OCI-LY7 (cell line): ENCODE results near the gene SEMA7A. TPM values are rescaled to one million over a fixed set of nuclear protein-coding genes. Genes with fewer than 3 reads are reported as not detected.

ENCODE experiments used
- BruUV-seq: library from RNA; stranded (reverse); fragments of 400-500 nt; replicated peaks from 2 replicates; lab custom pipeline; 2021; lab: Mats Ljungman, UMichigan
- CTCF ChIA-PET: fragments of 300-600 bp; sonication (Branson Sonifier 250); formaldehyde crosslinking; loops from one replicate; lab custom pipeline; 2022; ENCODE audit warnings: antibody characterized with exemption; ENCODE audit not compliant: unreplicated experiment; lab: Charles Lee
- POLR2A ChIA-PET: fragments of 300-600 bp; sonication (Branson Sonifier 250); formaldehyde crosslinking; loops from one replicate; lab custom pipeline; 2022; ENCODE audit warnings: antibody characterized with exemption; lab: Charles Lee
- DNase-seq: peaks from one replicate; pipeline ENCODE4 v3.0.0-alpha.2; 2015; ENCODE audit warnings: low spot score
- H2AFZ ChIP-seq: fragments of 200-600 bp; sonication (generic), shearing (Covaris generic); 2 replicates; pipeline ENCODE4 v1.6.1; 2014; ENCODE audit warnings: mild to moderate bottlenecking, antibody characterized with exemption, low read length, moderate library complexity
- H3K27ac ChIP-seq: fragments of 200-600 bp; sonication (generic); 2 replicates; pipeline ENCODE4 v1.5.1; 2014; ENCODE audit warnings: mixed run types, low read depth, mild to moderate bottlenecking, moderate library complexity, low read length, inconsistent platforms; ENCODE audit not compliant: poor library complexity, severe bottlenecking
- H3K36me3 ChIP-seq: fragments of 200-600 bp; sonication (generic); 2 replicates; pipeline ENCODE4 v1.6.1; 2014; ENCODE audit warnings: mild to moderate bottlenecking, antibody characterized with exemption, low read length, moderate library complexity, mixed read lengths; ENCODE audit not compliant: insufficient read depth
- H3K4me1 ChIP-seq: fragments of 200-600 bp; sonication (generic); 2 replicates; pipeline ENCODE4 v1.5.1; 2014; ENCODE audit warnings: mild to moderate bottlenecking, low read length; ENCODE audit not compliant: insufficient read depth, poor library complexity, severe bottlenecking
- H3K4me2 ChIP-seq: fragments of 200-600 bp; sonication (generic); 2 replicates; pipeline ENCODE4 v1.6.1; 2014; ENCODE audit warnings: mild to moderate bottlenecking, low read length
- H3K4me3 ChIP-seq: fragments of 200-600 bp; sonication (generic); 2 replicates; pipeline ENCODE4 v1.5.1; 2014; ENCODE audit warnings: mild to moderate bottlenecking, low read depth, low read length; ENCODE audit not compliant: poor library complexity, severe bottlenecking
- H3K79me2 ChIP-seq: fragments of 200-600 bp; sonication (generic); 2 replicates; pipeline ENCODE4 v1.6.1; 2016; ENCODE audit warnings: low read depth, mild to moderate bottlenecking, low read length, moderate library complexity, mixed read lengths; ENCODE audit not compliant: insufficient read depth
- H3K9me2 ChIP-seq: fragments of 200-600 bp; sonication (generic); 2 replicates; pipeline ENCODE4 v1.6.1; 2016; ENCODE audit warnings: mild to moderate bottlenecking, low read length, mixed read lengths; ENCODE audit not compliant: insufficient read depth
- H3K9me3 ChIP-seq: fragments of 200-600 bp; sonication (generic); 2 replicates; pipeline ENCODE4 v1.6.1; 2014; ENCODE audit warnings: mild to moderate bottlenecking, mixed run types, low read length, mixed read lengths
- H4K20me1 ChIP-seq: fragments of 200-600 bp; sonication (generic); 2 replicates; pipeline ENCODE4 v1.6.1; 2014; ENCODE audit warnings: mild to moderate bottlenecking, antibody characterized with exemption, low read length, moderate library complexity, mixed read lengths; ENCODE audit not compliant: insufficient read depth
- CTCF ChIP-seq: fragments of 200-600 bp; sonication (generic); conservative IDR thresholded peaks from 2 replicates; pipeline ENCODE4 v1.5.1; 2014; ENCODE audit warnings: mild to moderate bottlenecking, antibody characterized with exemption, low read length, moderate library complexity, mixed read lengths
- EZH2phosphoT487 ChIP-seq: fragments of 200-600 bp; sonication (generic); IDR thresholded peaks from 2 replicates; pipeline ENCODE4 v1.6.1; 2018; ENCODE audit warnings: low read depth, borderline replicate concordance, mild to moderate bottlenecking, mixed run types, antibody characterized with exemption, low read length, moderate library complexity, mixed read lengths
- intact Hi-C: fragments of 100-400 bp; cut with micrococcal nuclease; formaldehyde crosslinking; loops from one replicate; pipeline ENCODE4 v1.10.0; 2022; ENCODE audit not compliant: unreplicated experiment
- total RNA-seq, 2 experiments: library from RNA; depleted of rRNA in 1 of 2; stranded (reverse); fragments of >200 nt in 1 of 2; shearing (Covaris generic) in 1 of 2; gene quantifications; 2 replicates each; pipeline ENCODE4 v1.2.3, GENCODE V29; 2014 to 2022

The SEMA7A gene
- total RNA-seq, 2 experiments from 2014 or later = 0.06 to 1.0 TPM

- no peak for DNase-seq
- ChIA-PET POLR2A (interaction anchor here (1.3 kb wide), 1 partner anchor 15 kb away, joined by 5 read pairs; no protein-coding TSS in a partner anchor), CTCF (no interaction called here)
- intact Hi-C loops = no loop called here
- H4K20me1 ChIP-seq = peaks cover 4% of the 10 kb centered on the region
- H2AFZ ChIP-seq = no peak overlapping the region
- no peaks in the 10 kb centered on the region for H3K36me3 ChIP-seq
- no TSS peak for BruUV-seq
- H3K27ac ChIP-seq = no peak overlapping the region
- H3K4me1 ChIP-seq = peaks cover 86% of the 10 kb centered on the region
- TF ChIP-seq CTCF = no peak
- no peak for TF ChIP-seq EZH2phosphoT487
- no peaks in the 10 kb centered on the region for H3K9me2 ChIP-seq
- peak overlapping the region; percentile 39 for H3K4me3 ChIP-seq
- H3K9me3 ChIP-seq = no peaks in the 10 kb centered on the region
- H3K79me2 ChIP-seq = no peaks in the 10 kb centered on the region
- peak overlapping the region; percentile 85 for H3K4me2 ChIP-seq
Measured at GRCh38 chr15:74400313-74400860, 33.4 kb downstream of the SEMA7A start.

GRCh38 chr15:74399511-74400312 lies 34.0 kb downstream of the SEMA7A start:
- TF ChIP-seq CTCF (no peak), EZH2phosphoT487 (no peak)
- peak; percentile 69 for DNase-seq
- Histone ChIP-seq H3K79me2 (no peaks in the 10 kb centered on the region), H3K9me3 (no peaks in the 10 kb centered on the region), H3K4me2 (peak overlapping the region; percentile 85), H3K9me2 (no peaks in the 10 kb centered on the region), H2AFZ (no peak overlapping the region), H3K36me3 (no peaks in the 10 kb centered on the region), H3K4me1 (peaks cover 86% of the 10 kb centered on the region), H3K4me3 (peak overlapping the region; percentile 39), H4K20me1 (peaks cover 4% of the 10 kb centered on the region), H3K27ac (no peak overlapping the region)
- intact Hi-C loops = no loop called here
- POLR2A ChIA-PET = interaction anchor here (0.5 to 1.3 kb wide), 2 partner anchors 15 to 1600 kb away, joined by 3 to 5 read pairs; no protein-coding TSS in a partner anchor
- CTCF ChIA-PET = no interaction called here
- BruUV-seq = no TSS peak
